ENCODE data around the gene PIGV. TPM values are rescaled to one million over a fixed set of nuclear protein-coding genes. Genes with fewer than 3 reads are reported as not detected.

The PIGV gene
- total RNA-seq, 1 donor from 2014 or later, result 14.2 TPM

DNA sequence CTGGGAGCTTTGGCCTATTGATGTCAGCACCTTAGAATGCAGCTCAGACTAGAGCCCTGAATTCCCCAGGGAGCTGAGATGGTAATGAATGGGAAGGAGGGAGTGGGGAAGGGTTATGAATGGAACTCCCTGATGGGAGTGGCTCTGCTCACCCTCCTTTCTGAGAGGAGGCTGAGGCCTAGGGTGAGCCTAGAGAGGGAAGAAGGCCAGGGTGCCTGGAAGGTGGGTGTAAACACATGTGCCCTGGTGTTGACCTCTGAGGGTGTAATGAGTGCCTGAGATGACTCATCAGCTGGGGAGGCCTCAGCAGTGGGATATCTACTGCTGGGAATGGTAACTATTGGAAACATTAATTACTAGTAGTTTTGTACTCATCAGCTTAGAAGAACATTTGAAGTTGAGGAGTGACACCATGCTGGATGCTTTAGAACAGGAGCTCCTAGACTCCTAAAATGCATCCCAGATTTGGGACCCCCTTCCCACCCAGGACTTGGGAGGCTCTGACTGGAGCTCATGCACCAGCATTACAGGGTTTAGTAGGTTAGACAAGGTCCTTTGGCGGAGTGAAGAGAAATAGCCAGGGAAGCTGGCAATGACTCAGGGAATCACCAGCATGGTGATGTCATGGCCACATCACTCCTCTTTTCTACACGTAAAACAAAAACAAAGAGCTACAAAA lies 16.0 kb upstream of the PIGV start:
- H3K36me3 Mint-ChIP-seq (ENCODE audit: unreplicated experiment), result peaks cover 75% of the 10 kb centered on the region
- H3K27ac Mint-ChIP-seq (ENCODE audit: unreplicated experiment), result peak overlapping the region; percentile 74
- H3K9me3 Mint-ChIP-seq (ENCODE audit: unreplicated experiment), result no peaks in the 10 kb centered on the region
- H3K27me3 Mint-ChIP-seq (ENCODE audit: unreplicated experiment), result no peaks in the 10 kb centered on the region
- peaks cover 40% of the 10 kb centered on the region for H3K4me1 Mint-ChIP-seq (ENCODE audit: unreplicated experiment)
- DNase-seq (ENCODE audit: extremely low spot score, unreplicated experiment), result no peak
- TF ChIP-seq, protein P1, sequence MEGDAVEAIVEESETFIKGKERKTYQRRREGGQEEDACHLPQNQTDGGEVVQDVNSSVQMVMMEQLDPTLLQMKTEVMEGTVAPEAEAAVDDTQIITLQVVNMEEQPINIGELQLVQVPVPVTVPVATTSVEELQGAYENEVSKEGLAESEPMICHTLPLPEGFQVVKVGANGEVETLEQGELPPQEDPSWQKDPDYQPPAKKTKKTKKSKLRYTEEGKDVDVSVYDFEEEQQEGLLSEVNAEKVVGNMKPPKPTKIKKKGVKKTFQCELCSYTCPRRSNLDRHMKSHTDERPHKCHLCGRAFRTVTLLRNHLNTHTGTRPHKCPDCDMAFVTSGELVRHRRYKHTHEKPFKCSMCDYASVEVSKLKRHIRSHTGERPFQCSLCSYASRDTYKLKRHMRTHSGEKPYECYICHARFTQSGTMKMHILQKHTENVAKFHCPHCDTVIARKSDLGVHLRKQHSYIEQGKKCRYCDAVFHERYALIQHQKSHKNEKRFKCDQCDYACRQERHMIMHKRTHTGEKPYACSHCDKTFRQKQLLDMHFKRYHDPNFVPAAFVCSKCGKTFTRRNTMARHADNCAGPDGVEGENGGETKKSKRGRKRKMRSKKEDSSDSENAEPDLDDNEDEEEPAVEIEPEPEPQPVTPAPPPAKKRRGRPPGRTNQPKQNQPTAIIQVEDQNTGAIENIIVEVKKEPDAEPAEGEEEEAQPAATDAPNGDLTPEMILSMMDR (IDR thresholded peaks at IDR 0.05), result no peak
- H3K4me3 Mint-ChIP-seq (ENCODE audit: unreplicated experiment), result no peak overlapping the region

DNA sequence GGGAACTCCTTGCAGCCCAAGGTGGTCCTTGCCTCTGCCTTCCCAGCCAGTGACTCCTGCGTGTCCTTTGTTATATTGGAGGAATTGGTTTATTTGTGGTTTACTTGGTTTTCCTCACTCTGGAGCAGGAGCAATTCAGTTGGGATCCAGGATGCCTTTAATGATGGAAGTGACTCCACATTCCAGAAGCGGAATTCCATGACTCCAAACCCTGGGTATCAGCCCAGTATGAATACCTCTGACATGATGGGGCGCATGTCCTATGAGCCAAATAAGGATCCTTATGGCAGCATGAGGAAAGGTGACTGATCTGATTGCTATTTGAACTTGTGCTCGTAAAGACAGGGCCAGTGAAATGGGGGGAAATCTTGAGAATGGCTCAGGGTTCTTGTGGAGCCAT lies 15.1 kb upstream of the PIGV start:
- Mint-ChIP-seq H3K36me3 (ENCODE audit: unreplicated experiment) (peaks cover 69% of the 10 kb centered on the region), H3K27me3 (ENCODE audit: unreplicated experiment) (no peaks in the 10 kb centered on the region), H3K27ac (ENCODE audit: unreplicated experiment) (peak overlapping the region; percentile 35), H3K4me3 (ENCODE audit: unreplicated experiment) (no peak overlapping the region), H3K4me1 (ENCODE audit: unreplicated experiment) (peaks cover 35% of the 10 kb centered on the region), H3K9me3 (ENCODE audit: unreplicated experiment) (no peaks in the 10 kb centered on the region)
- TF ChIP-seq, protein P1 (IDR thresholded peaks at IDR 0.05), result no peak
- no peak for DNase-seq (ENCODE audit: extremely low spot score, unreplicated experiment)

DNA sequence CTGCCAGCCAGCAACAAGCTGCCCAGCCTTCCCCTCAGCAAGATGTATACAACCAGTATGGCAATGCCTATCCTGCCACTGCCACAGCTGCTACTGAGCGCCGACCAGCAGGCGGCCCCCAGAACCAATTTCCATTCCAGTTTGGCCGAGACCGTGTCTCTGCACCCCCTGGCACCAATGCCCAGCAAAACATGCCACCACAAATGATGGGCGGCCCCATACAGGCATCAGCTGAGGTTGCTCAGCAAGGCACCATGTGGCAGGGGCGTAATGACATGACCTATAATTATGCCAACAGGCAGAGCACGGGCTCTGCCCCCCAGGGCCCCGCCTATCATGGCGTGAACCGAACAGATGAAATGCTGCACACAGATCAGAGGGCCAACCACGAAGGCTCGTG lies 13.3 kb upstream of the PIGV start:
- H3K4me3 Mint-ChIP-seq (ENCODE audit: unreplicated experiment), result no peak overlapping the region
- peaks cover 68% of the 10 kb centered on the region for H3K36me3 Mint-ChIP-seq (ENCODE audit: unreplicated experiment)
- H3K4me1 Mint-ChIP-seq (ENCODE audit: unreplicated experiment), result peaks cover 19% of the 10 kb centered on the region
- H3K27me3 Mint-ChIP-seq (ENCODE audit: unreplicated experiment), result no peaks in the 10 kb centered on the region
- no peaks in the 10 kb centered on the region for H3K9me3 Mint-ChIP-seq (ENCODE audit: unreplicated experiment)
- TF ChIP-seq, protein P1 (IDR thresholded peaks at IDR 0.05), result no peak
- no peak for DNase-seq (ENCODE audit: extremely low spot score, unreplicated experiment)
- no peak overlapping the region for H3K27ac Mint-ChIP-seq (ENCODE audit: unreplicated experiment)

DNA sequence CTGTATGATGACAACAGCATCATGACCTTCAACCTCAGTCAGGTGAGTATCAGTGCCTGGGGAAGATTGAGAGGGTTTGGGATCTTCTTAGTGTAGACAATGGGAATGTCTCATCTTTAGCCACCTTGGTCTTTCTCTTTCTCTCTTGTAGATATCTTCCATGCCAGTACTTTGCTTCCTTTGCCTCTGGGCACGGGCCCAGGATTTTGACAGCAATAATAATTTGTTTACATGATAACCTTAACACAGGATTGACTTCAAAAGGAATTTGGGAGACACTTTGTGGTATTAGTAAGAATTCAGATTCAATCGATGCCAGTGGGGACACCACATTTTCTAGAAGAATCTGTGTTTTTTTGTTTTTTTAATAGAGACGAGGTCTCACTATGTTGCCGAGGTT lies 12.1 kb upstream of the PIGV start:
- Mint-ChIP-seq H3K9me3 (ENCODE audit: unreplicated experiment) (no peaks in the 10 kb centered on the region), H3K4me1 (ENCODE audit: unreplicated experiment) (peaks cover 17% of the 10 kb centered on the region), H3K36me3 (ENCODE audit: unreplicated experiment) (peaks cover 68% of the 10 kb centered on the region), H3K4me3 (ENCODE audit: unreplicated experiment) (no peak overlapping the region), H3K27ac (ENCODE audit: unreplicated experiment) (no peak overlapping the region), H3K27me3 (ENCODE audit: unreplicated experiment) (no peaks in the 10 kb centered on the region)
- no peak for DNase-seq (ENCODE audit: extremely low spot score, unreplicated experiment)
- TF ChIP-seq, protein P1 (IDR thresholded peaks at IDR 0.05), result no peak

DNA sequence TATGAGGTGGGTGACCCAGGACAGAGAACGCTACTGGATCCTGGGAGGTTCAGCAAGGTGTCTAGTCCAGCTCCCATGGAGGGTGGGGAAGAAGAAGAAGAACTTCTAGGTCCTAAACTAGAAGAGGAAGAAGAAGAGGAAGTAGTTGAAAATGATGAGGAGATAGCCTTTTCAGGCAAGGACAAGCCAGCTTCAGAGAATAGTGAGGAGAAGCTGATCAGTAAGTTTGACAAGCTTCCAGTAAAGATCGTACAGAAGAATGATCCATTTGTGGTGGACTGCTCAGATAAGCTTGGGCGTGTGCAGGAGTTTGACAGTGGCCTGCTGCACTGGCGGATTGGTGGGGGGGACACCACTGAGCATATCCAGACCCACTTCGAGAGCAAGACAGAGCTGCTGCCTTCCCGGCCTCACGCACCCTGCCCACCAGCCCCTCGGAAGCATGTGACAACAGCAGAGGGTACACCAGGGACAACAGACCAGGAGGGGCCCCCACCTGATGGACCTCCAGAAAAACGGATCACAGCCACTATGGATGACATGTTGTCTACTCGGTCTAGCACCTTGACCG lies 8.6 kb upstream of the PIGV start:
- peaks cover 60% of the 10 kb centered on the region for H3K36me3 Mint-ChIP-seq (ENCODE audit: unreplicated experiment)
- H3K4me3 Mint-ChIP-seq (ENCODE audit: unreplicated experiment), result no peak overlapping the region
- no peak overlapping the region for H3K27ac Mint-ChIP-seq (ENCODE audit: unreplicated experiment)
- H3K4me1 Mint-ChIP-seq (ENCODE audit: unreplicated experiment), result peaks cover 28% of the 10 kb centered on the region
- no peaks in the 10 kb centered on the region for H3K9me3 Mint-ChIP-seq (ENCODE audit: unreplicated experiment)
- no peaks in the 10 kb centered on the region for H3K27me3 Mint-ChIP-seq (ENCODE audit: unreplicated experiment)
- no peak for DNase-seq (ENCODE audit: extremely low spot score, unreplicated experiment)
- TF ChIP-seq, protein P1 (IDR thresholded peaks at IDR 0.05), result no peak
